KG1 (cell line): ENCODE data around the gene SLC26A2.

Source experiments
- DNase-seq: peaks from one replicate; lab custom pipeline; 2025; lab: John Stamatoyannopoulos, UW

The SLC26A2 gene

GRCh38 chr5:149961957-149962409 is 1.4 kb downstream of the SLC26A2 start:
- no peak for DNase-seq

DNA sequence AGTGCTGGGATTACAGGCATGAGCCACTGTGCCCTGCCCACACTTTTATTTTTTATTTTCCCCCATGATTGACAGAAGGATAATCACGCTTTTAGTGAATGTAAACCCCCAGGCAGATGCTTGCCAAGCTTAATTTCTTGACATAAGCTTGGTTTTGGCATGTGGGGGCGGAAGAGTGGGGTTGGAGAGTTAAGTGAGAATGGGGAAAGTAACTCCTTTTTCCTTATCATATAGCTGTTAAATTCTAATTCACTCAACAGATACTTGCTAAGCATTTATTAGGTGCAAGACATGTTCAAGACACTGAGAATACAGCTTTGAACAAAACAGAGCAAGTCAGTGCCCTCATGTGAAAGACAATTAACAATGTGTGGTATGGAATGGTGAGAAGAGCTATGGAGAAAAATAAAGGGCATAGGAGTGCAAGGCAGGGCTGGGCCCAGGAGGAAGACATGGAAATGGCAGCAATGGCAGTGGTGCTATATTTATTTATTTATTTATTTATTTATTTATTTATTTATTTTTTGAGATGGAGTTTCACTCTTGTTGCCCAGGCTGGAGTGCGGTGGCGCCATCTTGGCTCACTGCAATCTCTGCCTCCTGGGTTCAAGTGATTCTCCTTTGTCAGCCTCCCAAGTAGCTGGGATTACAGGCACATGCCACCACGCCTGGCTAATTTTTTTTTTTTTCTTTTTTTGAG is 2.2 kb downstream of the SLC26A2 start:
- no peak for DNase-seq

- no peak for DNase-seq
Measured at GRCh38 chr5:149963729-149964128, 3.2 kb downstream of the SLC26A2 start.

DNA sequence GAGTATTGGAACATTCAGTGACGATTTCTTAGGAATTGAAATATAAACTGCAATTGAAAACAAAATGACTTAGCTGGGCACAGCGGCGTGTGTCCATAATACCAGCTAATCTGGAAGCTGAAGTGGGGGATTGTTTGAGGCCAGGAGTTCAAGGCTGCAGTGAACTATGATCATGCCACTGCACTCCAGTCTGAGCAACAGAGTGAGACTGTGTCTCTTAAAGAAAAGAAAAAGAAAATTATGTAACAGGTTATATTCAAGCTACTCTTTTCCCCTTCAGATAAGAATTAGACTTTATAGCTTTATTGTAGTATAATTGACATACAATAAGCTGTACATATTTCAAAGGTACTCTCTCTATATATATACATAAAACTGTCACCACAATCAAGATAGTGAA is 6.4 kb downstream of the SLC26A2 start:
- DNase-seq: no peak

DNA sequence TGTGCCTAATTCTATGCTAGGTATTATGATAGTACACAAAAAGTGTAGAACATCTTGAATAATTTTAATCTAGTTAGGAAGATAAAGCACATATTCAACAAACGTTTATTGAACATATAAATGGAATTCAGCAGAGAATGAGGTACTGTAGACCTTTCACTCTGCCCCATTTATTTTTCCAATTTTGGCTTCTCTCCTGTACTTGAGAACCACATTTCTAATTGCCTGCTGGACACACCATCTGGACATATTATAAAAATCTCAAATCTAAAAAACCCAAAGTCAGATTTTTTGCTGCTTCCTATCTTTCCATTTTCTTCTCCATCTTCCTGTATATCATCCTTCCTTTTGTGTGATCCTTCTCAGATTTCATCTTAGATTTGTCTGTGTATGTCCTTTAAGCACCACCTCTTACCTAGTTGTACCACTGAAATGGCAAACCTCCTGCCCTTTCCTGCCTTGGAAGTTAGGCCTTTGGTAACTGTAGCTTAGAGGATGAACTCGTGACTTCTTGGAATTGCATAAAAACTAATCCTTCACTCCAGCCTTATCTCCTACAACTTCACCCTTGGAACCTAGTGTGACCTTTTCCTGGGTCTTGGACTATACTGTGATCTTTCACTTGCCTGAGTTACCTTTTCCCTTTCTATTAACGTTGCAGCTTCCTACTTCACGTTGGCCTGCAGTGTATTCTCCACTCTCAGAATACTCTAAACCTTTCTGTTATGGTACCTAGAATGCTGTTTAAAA is 8.8 kb downstream of the SLC26A2 start:
- DNase-seq: no peak

DNA sequence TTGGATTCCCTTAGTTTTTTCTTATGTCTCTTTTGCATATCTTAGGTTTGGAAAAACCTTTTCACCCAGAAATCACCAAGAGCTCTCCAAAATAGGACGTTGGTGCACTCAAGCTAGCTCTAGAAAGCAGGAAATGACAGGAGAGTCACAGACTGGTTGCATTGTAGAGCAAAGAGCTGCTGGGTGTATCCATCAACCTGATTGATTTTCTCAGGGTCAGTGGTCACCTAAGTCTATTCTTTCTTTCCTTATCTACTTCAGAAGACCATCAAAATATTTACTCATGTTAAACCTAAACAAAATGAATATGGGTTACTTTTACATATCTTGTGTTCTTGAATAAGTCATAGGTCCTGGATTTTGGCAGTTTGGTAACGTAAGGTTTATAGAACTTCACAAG is 14.9 kb downstream of the SLC26A2 start:
- no peak for DNase-seq

GRCh38 chr5:149979896-149980295 is 19.3 kb downstream of the SLC26A2 start:
- no peak for DNase-seq

- DNase-seq: no peak
Measured at GRCh38 chr5:149981206-149981605, 20.6 kb downstream of the SLC26A2 start.

- no peak for DNase-seq
Measured at GRCh38 chr5:149982505-149982904, 21.9 kb downstream of the SLC26A2 start.

- DNase-seq: no peak
Measured at GRCh38 chr5:149988126-149988525, 27.6 kb downstream of the SLC26A2 start.

GRCh38 chr5:149990518-149991376 is 30.2 kb downstream of the SLC26A2 start:
- no peak for DNase-seq

DNA sequence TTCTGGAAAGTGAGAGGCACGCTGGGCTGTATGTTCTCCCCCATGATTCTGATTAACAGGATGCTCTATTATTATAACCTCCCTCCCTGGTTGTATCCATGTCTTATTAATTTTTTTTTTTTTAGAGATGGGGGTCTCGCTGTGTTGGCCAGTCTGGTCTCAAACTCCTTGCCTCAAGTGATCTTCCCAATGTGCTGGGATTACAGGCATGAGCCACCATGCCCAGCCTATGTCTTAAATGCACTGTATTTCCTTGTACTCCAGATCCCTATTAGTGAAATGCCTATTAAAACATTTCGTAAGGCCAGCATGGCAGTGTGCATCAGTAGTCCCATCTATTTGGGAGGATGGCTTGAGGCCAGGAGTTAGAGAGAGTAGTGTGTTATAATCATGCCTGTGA is 32.9 kb downstream of the SLC26A2 start:
- no peak for DNase-seq

DNA sequence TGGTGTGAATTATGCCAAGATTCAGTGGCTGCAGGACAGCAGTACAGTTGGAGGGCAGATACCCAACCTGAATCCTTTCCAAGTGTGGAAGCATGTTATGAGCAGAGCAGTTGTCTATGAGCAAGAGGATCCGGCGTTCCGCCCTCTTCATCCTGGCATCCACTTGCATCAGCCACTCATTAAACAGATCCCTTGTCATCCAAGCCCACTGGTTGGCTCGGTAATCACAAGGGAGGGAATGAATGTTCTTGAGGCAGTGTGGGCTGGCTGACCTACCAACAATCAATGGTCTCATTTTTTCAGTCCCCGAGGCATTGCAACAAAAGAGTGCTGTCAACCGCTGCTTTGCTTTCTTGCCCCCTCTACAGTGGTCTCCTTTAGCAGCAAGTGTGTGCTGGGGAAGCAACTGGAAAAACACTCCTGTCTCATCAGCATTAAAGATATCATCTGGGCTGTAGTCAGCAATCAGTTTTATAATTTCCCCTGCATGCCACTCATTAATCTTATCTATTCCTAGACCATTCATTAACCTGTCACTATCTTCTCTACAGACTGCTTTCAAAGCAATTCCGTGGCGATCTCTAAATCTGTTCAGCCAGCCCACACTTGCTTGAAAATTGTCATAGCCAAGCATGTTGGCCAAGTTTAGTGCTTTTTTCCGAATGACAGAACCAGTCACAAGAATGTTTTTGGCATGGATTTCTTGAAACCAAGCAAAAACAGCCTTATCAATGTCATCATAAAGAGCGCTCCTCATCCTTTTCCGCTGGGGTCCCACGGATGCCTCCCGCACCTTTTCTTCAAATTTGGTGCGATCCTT is 35.0 kb downstream of the SLC26A2 start:
- DNase-seq: no peak

DNA sequence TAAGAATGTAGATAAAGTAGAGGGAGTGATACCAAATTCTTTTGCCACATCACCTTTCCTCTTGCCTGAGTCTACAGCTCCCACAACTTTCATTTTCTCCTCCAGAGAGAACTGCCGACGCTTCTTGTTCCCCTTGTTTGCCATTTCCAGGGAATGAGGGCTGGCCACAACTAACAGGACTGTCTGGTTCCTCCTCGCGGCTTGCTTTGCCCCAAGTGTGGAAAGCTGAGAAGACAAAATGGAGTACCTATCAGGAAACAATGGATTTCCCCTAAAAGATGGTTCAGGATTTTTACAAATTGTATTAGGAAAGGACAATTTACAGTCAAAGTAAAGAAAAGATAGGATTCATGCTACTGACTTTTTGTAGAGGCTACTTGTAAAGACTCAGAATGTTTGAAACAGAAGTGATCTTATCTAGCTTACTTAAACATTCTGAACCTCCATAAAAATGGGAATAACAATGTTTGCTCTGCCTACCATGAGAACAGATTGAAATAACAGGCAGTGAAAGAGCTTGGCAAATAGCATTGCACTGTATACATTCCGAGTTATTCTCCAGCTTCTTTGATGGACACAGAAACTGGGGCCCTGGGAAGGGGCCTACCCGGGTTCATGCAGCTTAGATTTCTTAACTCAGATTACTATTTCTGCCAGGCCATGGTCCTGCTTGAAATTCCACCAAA is 35.8 kb downstream of the SLC26A2 start:
- no peak for DNase-seq

- no peak for DNase-seq
Measured at GRCh38 chr5:149998281-149998680, 37.7 kb downstream of the SLC26A2 start.

DNA sequence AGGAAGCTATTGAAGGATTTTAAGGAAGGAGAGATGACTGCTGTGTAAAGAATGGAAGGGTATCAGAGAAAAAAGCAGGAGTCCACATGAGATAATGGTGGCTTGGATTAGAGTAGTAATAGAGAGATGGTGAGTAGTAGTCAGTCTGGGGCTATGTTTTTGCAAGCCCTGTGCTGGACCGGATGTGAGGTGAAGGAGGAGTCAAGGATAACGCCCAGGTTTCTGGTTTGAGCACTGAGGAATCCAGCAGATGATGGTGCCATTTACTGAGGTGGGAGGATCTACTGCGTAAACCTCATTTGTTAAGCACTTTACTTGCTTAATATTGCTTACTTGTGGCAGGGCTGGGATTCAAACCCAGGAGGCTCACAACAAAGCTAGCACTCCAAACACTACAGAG is 38.8 kb downstream of the SLC26A2 start:
- no peak for DNase-seq

- DNase-seq: no peak
Measured at GRCh38 chr5:149999866-150000255, 39.3 kb downstream of the SLC26A2 start.

DNA sequence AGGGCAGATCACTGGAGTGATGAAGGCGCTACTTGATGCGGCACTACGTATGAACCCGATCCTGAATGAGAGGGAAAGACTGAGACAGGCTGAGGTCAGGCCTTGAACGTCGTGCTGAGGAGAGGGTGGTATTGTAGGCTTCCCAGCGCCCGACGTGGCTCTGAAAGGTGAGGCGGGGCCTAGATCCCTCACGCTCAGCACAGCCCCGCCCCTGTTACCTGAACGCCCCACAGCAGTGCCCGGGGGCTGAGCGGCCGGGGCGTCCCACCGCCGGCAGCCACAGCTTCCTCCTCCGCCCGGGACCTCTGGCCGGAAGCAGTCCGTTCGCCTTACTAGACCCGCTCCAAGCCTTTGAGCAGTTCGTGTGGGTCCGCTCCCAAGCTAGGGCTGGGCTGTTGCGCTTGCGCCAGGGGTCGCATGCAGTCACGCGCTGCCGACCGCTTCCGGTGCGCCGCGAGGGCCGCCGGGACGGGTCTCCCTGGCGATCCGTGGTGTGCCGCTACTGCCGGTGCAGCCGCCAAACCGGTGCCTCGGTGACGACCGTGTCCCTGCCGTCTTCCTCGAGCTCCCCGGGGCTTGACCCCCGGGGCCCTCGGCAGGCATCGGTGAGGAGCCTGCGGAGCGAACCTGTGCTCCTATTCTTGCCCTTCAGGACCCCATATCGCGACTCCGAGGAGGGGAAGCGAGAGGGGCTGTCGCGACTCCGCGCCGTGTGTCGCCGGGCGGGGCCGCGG is 39.9 kb downstream of the SLC26A2 start, which contains the start of the genes HMGXB3 and TIGD6:
HMGXB3 (plus strand) TSS at position 484 of the 734 bp plus-strand sequence. CDS start 4,114 bp downstream, outside the sequence.
TIGD6 (minus strand) TSS at position 399 of the 734 bp plus-strand sequence. CDS start 4,306 bp downstream, outside the sequence.
- DNase-seq: peak; percentile 25

DNA sequence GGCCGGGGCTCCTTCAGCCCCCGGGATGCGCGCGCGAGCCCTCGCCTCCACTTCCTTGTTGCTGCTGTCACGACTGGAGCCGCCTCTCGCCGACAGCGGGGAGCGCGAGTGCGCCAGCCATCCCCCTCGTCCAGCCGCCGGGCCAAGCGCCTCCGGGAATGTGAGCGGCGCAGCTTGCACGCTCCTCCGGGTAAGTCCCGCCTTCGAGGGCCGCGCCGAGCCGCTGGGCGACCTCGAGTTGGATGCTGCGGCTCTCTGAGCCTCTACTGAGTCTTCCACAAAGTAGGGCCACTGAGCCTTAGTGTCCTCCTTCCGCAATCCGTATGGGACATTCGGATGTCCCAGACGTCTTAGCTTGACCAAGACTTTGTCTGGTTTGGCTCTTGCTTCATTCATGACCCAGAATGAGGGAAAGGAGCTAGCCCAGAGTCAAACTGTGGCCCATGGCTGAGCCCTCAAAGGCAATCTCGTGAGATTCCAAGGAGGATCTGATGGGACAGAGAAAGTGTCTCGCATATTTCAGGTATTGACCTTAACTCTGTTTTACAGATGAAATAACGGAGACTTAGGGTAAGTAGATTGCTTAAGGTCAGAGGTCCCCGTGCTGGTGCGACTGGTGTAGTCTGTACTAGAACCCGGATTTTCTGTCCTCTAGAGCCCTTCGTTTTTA is 40.6 kb downstream of the SLC26A2 start:
- DNase-seq: no peak
